Natural killer cell treated with Interleukin-12 subunit alpha and Interleukin-12 subunit beta and Interleukin-15 and Interleukin-18, amount 100 ng/mL, for 72 hours (primary cell): ENCODE data around the gene DNAAF8. TPM values are rescaled to one million over a fixed set of nuclear protein-coding genes. Genes with fewer than 3 reads are reported as not detected.

Experiments
- ATAC-seq, 2 donors: fragments of 150-1000 bp; cut with Tn5 transposase in 1 of 2; sonication (Bioruptor Pico), chemical (Tn5 transposase) in 1 of 2; 2 replicates each; pipeline ENCODE4 v1.10.0; 2021
- DNase-seq: peaks from one replicate; pipeline ENCODE4 v3.0.0; 2022; ENCODE audit warnings: low spot score
- H3K27ac Mint-ChIP-seq, 2 donors: 1 replicate in 1 of 2; 2 replicates in 1 of 2; pipeline ENCODE4 v1.8.0; 2022; ENCODE audit warnings: mixed read lengths in 2 of 2, mild to moderate bottlenecking in 1 of 2, moderate library complexity in 1 of 2
- H3K27me3 Mint-ChIP-seq, 2 donors: 1 replicate in 1 of 2; 2 replicates in 1 of 2; pipeline ENCODE4 v1.8.0; 2022; ENCODE audit warnings: mixed read lengths in 2 of 2
- H3K36me3 Mint-ChIP-seq: one replicate; pipeline ENCODE4 v1.8.0; 2022; ENCODE audit warnings: mixed read lengths
- H3K4me1 Mint-ChIP-seq, 2 donors: 1 replicate in 1 of 2; 2 replicates in 1 of 2; pipeline ENCODE4 v1.8.0; 2022; ENCODE audit warnings: low read depth in 2 of 2, mixed read lengths in 2 of 2, mild to moderate bottlenecking in 1 of 2
- H3K4me3 Mint-ChIP-seq: one replicate; pipeline ENCODE4 v1.8.0; 2022; ENCODE audit warnings: mixed read lengths
- H3K9me3 Mint-ChIP-seq: 2 replicates; pipeline ENCODE4 v1.8.0; 2022; ENCODE audit warnings: mixed read lengths
- total RNA-seq, 2 donors: library from RNA; stranded (reverse); gene quantifications; one replicate each; pipeline ENCODE4 v1.2.3, GENCODE V29; 2022

The DNAAF8 gene
- total RNA-seq: under 1 TPM in 1 of 2 donors, not detected in 1; 0.53 TPM

DNA sequence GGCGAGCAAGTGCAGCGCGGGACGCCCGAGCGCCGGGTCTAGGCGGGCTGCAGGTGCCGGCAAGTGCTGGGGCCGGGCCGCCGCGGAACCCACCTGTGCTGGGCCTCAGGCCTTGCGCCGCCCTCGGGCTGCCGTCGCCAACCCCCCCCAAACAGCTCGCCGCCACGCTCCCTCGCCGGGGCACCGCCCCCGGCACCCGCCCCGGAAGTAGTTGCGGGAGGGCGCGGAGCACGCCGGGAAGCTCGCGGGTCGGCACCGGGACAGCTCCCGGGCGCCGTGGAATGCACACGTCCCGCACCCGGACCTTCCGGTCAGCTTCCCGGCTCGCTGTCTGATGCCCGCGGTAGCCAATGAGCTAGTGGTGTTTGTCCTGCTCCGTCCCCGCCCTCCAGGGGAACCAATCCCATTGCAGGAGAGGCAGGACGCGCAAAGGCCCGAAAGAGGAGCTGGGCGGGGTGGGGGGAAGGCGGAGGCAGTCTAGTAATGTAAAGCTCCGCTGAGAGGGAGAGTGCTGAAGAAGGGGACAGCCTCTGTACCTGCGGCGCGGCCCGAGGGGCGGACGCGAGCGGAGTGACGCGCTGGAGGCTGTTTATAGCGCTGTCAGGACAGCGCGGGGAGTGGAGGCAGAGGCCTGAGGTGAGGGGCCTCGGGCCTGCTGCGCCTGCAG lies at the start of gene DNAAF8, which contains the start of gene ANKS3:
Gene DNAAF8 (plus strand): TSS at position 475 of the 667 bp plus-strand sequence. CDS start 1,978 bp downstream, outside the sequence.
Gene ANKS3 (minus strand): TSS at position 209 of the 667 bp plus-strand sequence. CDS start 4,122 bp downstream, outside the sequence.
- peak; percentile 88 to 96 for ATAC-seq

DNA sequence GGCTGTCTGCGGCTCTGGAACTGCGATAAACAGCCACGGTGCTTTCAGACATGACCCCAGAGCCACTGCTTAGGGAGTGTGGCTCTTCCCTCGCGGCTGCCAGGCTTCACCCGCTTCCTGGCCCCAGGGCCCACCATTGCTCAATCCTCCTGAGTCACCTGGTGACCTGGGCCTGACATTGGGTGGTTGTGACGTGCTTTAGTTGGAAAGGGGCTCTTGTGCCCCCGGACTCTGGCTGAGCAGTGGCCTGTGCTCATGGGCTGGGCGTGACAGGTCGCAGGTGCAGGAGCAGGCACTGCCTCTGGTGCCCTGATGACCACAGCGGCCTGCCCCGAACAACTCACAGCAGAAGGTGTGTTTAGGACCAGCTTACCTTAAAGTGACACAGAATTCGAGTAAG lies 49.6 kb upstream of the DNAAF8 start:
- H3K27ac Mint-ChIP-seq: no peak overlapping the region
- no peak for ATAC-seq
- no peaks in the 10 kb centered on the region for H3K27me3 Mint-ChIP-seq

More for the DNA sequence above, at the start of gene DNAAF8, which contains the start of gene ANKS3:
- H3K27me3 Mint-ChIP-seq: no peaks in the 10 kb centered on the region
- peak; percentile 95 for DNase-seq
- H3K4me1 Mint-ChIP-seq: peaks cover 14 to 17% of the 10 kb centered on the region in 2 donors
- H3K9me3 Mint-ChIP-seq: no peaks in the 10 kb centered on the region
- peak within 1 kb of the TSS; percentile 89 for H3K4me3 Mint-ChIP-seq
- no peaks in the 10 kb centered on the region for H3K36me3 Mint-ChIP-seq
- peak within 1 kb of the TSS; percentile 79 to 88 for H3K27ac Mint-ChIP-seq

DNA sequence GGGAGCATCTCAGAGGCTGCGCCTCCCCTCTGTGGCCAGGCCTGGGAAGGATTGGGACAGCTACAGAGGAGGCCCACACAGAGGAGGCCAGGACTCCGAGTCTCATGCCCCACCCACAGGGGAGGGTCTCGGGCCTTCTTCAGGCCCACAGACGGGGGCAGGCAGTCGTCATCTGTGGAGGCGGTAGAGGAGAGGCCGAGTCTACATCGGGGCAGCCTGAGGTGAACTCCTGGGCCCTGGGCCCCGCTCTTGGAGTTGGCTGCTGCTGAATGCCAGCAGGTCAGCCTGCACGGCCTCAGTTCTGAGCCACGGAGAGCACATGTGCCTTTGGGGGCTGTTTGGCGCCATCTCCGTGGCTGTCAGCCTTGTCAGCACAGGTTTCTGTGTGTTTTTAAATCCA lies 49.0 kb upstream of the DNAAF8 start:
- no peak for DNase-seq
- no peak overlapping the region for H3K27ac Mint-ChIP-seq
- no peaks in the 10 kb centered on the region for H3K27me3 Mint-ChIP-seq
- no peaks in the 10 kb centered on the region for H3K36me3 Mint-ChIP-seq
- no peak for ATAC-seq
- H3K4me1 Mint-ChIP-seq: no peaks in the 10 kb centered on the region
- H3K9me3 Mint-ChIP-seq: no peaks in the 10 kb centered on the region
- no peak overlapping the region for H3K4me3 Mint-ChIP-seq

More for the DNA sequence above, 49.6 kb upstream of the DNAAF8 start:
- Mint-ChIP-seq H3K4me1 (no peaks in the 10 kb centered on the region), H3K9me3 (no peaks in the 10 kb centered on the region), H3K4me3 (no peak overlapping the region), H3K36me3 (no peaks in the 10 kb centered on the region)
- DNase-seq: peak; percentile 41

DNA sequence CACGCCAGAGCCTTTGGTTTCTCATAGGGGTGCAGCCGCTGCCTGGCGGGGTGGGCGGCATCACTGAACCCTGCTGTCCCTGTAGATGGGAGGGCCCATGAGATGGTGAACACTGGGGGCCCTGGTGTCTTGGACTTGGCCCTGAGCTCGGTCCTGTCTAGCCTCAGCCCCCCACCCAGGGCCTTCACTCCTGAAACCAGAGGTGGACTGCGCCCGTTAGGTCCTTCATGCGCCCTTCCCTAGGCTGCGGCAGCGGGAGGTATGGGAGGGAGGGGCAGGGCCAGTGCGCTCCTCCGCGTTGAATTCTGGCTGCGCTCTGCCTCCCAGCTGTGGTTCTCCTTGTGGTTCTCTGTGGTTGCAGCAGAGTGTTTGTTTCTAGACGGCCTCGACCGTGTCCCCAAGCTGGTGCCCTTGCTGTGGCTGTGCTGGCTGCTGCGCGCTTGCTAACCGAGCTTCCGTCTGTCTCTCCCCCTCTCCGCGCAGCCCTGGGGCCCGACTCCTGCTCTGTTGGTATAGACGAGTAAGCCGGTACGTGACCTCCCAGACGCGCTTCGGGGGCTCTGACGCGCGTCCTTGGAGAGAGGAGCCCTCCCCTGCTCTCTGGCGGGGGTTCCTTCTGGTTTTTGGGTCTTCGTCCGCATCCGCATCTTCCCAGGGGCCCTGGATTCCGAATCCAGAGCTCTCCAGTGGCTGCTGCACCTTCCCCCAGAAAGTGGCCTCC lies 48.4 kb upstream of the DNAAF8 start:
- Mint-ChIP-seq H3K9me3 (no peaks in the 10 kb centered on the region), H3K27ac (no peak overlapping the region), H3K4me3 (no peak overlapping the region), H3K4me1 (no peaks in the 10 kb centered on the region), H3K27me3 (no peaks in the 10 kb centered on the region), H3K36me3 (no peaks in the 10 kb centered on the region)
- DNase-seq (peak; percentile 55), ATAC-seq (no peak)

DNA sequence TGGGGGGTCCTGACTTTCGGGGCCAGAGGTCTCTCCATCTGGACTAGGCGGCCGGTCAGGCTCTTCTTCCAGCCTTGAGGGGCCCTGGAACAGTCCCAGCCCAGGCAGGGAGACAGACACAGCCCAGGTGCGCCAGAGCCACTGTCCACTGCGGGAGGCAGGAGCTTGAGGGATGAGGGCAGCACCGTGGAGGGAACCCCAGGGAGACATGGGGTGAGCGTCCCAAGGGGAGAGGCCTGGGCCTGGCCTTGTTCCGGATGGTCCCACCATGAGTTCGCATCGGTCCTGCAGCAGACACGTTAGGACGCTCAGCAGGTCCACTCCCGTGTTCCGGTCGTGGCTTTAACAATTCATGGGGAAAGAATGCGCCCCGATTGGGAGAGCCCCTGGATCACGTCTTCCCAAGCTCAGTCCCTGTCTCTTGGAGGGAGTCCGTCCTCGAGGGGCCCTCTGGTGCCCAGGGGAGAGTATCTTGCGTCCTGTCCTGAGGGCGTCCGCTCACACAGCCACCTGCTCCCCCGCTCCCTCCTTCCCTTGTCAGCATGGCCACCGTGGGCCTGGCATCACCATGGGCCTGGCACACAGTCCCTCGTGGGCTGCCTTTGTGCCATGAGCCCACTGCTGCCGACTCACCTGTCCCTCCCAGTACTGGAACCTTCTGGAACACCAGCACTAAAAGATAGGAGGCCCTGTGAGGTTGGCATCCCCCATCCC lies 47.7 kb upstream of the DNAAF8 start:
- Mint-ChIP-seq H3K4me1 (peaks cover 0 to 2% of the 10 kb centered on the region in 2 donors), H3K36me3 (no peaks in the 10 kb centered on the region), H3K27me3 (no peaks in the 10 kb centered on the region), H3K4me3 (no peak overlapping the region), H3K9me3 (no peaks in the 10 kb centered on the region), H3K27ac (no peak overlapping the region)
- DNase-seq (peak; percentile 54), ATAC-seq (no peak)

GRCh38 chr16:4687416-4687815 lies 46.9 kb upstream of the DNAAF8 start:
- Mint-ChIP-seq H3K36me3 (no peaks in the 10 kb centered on the region), H3K27ac (no peak overlapping the region), H3K4me1 (peaks cover 0 to 5% of the 10 kb centered on the region in 2 donors), H3K27me3 (no peaks in the 10 kb centered on the region), H3K4me3 (no peak overlapping the region), H3K9me3 (no peaks in the 10 kb centered on the region)
- DNase-seq (peak; percentile 48), ATAC-seq (no peak)

DNA sequence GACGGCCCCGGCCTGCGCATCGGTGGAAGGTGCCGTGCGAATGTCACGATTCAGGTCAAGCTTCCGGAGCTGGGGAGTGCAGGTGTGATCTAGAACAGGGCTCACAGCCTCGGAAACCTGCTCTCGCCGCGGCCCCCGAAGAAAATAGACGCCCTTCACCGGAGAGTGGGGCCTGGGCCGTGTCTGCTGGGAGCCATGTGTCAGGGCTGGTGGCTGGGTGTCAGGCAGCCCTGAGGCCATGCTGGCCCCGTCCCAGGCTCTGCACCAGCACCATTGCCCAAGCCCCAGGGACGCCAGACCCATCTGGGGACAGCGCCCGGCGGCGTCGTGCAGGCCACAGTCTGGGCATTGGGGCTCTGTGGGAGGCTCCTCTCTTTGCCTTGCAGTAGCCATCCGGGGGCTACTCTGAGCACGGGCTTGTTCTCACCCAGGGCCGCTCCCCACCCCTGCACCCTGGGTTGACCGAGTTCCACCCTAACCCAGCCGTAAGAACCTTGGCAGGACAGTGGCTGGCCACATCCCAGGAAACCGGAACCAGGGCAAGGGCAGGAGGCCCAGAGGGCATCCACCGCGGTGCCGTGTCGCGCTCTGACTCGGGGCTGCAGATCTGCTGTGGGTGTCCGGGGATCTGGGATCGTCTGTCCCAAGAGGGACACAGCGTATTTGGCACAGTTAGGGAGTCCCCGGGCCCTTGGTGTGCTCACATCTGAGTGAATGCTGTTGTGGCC lies 46.2 kb upstream of the DNAAF8 start:
- no peaks in the 10 kb centered on the region for H3K27me3 Mint-ChIP-seq
- no peak overlapping the region for H3K4me3 Mint-ChIP-seq
- peak; percentile 47 for DNase-seq
- H3K36me3 Mint-ChIP-seq: no peaks in the 10 kb centered on the region
- H3K9me3 Mint-ChIP-seq: no peaks in the 10 kb centered on the region
- ATAC-seq: no peak
- peaks cover 0 to 6% of the 10 kb centered on the region in 2 donors for H3K4me1 Mint-ChIP-seq
- H3K27ac Mint-ChIP-seq: no peak overlapping the region

- H3K27ac Mint-ChIP-seq: no peak overlapping the region
- no peaks in the 10 kb centered on the region for H3K27me3 Mint-ChIP-seq
- H3K4me1 Mint-ChIP-seq: peaks cover 0 to 6% of the 10 kb centered on the region in 2 donors
- H3K4me3 Mint-ChIP-seq: no peak overlapping the region
- ATAC-seq (no peak), DNase-seq (peak; percentile 51)
- no peaks in the 10 kb centered on the region for H3K9me3 Mint-ChIP-seq
- no peaks in the 10 kb centered on the region for H3K36me3 Mint-ChIP-seq
Observed at GRCh38 chr16:4688674-4689045, 45.7 kb upstream of the DNAAF8 start.

- no peak overlapping the region for H3K4me3 Mint-ChIP-seq
- H3K27me3 Mint-ChIP-seq: no peaks in the 10 kb centered on the region
- DNase-seq: peak; percentile 51
- peaks cover 0 to 6% of the 10 kb centered on the region in 2 donors for H3K4me1 Mint-ChIP-seq
- no peak for ATAC-seq
- H3K36me3 Mint-ChIP-seq: no peaks in the 10 kb centered on the region
- no peaks in the 10 kb centered on the region for H3K9me3 Mint-ChIP-seq
- H3K27ac Mint-ChIP-seq: no peak overlapping the region
Observed at GRCh38 chr16:4689091-4689671, 45.2 kb upstream of the DNAAF8 start.

GRCh38 chr16:4689864-4690704 lies 44.3 kb upstream of the DNAAF8 start:
- ATAC-seq: no peak
- no peak overlapping the region for H3K27ac Mint-ChIP-seq

GRCh38 chr16:4690946-4691665 lies 43.2 kb upstream of the DNAAF8 start:
- H3K4me1 Mint-ChIP-seq: peaks cover 5 to 12% of the 10 kb centered on the region in 2 donors

More at GRCh38 chr16:4689864-4690704, 44.3 kb upstream of the DNAAF8 start:
- Mint-ChIP-seq H3K27me3 (no peaks in the 10 kb centered on the region), H3K9me3 (no peaks in the 10 kb centered on the region), H3K36me3 (no peaks in the 10 kb centered on the region), H3K4me3 (no peak overlapping the region), H3K4me1 (peaks cover 0 to 6% of the 10 kb centered on the region in 2 donors)
- DNase-seq: peak; percentile 58

More at GRCh38 chr16:4690946-4691665, 43.2 kb upstream of the DNAAF8 start:
- ATAC-seq (no peak), DNase-seq (peak; percentile 51)
- H3K36me3 Mint-ChIP-seq: no peaks in the 10 kb centered on the region
- H3K4me3 Mint-ChIP-seq: peak overlapping the region; percentile 56
- H3K9me3 Mint-ChIP-seq: no peaks in the 10 kb centered on the region
- no peak overlapping the region for H3K27ac Mint-ChIP-seq
- no peaks in the 10 kb centered on the region for H3K27me3 Mint-ChIP-seq
